Activated naive CD4-positive, alpha-beta T cell treated with anti-CD3 and anti-CD28 coated beads, Interleukin-2, amount 50 U/mL, for 16 hours (primary cell): ENCODE results near the gene WDFY2.

Experiments used
- DNase-seq: peaks from one replicate; pipeline ENCODE4 v3.0.0-alpha.2; 2020

Gene WDFY2

DNA sequence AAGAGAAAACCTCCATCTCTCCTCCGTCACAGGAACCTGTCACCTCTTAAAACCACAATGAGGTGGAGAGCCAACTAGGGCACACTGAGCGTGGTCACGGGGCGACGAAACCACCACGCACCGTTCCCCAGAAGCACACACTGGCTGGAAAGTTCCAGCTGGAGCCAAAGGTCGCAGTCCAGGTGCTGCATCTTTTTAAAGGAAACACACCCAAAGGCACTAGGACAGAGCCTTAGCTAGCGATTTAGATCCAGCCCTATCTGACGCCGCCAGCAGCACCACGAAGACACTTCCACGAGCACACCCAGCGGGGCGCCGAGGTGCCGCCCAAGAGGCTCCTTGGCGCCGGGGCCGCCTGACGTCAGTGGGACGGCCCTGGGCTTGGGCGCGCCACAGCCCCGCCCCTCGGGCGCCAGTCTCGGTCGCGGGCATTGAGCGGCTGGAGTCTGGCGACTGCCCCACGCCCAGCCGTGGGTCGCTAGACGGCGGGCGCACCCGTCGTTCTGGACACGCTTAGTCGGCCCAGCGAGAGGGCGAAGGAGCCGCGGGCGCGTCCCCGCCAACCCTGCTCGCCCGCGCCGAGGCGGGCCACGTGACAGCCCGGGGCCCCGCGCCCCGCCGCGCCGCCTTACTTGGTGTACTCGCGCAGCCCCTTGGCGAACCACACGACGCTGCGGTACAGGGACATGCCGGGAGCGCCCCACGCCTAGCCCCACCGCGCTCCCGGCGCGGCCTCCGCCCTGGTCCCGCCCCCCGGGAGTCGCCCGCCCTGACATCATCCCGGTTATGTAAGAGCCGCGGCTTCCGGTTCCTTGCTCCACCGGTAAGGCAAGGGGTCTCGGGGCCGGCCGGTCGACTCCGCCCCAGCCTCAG, 219.4 kb downstream of the WDFY2 start, which contains the start of gene DHRS12:
Gene DHRS12, minus strand, starts transcription at position 742 of the 873 bp plus-strand sequence. CDS start 4,504 bp downstream, outside the sequence.
- DNase-seq: peak; percentile 85

DNA sequence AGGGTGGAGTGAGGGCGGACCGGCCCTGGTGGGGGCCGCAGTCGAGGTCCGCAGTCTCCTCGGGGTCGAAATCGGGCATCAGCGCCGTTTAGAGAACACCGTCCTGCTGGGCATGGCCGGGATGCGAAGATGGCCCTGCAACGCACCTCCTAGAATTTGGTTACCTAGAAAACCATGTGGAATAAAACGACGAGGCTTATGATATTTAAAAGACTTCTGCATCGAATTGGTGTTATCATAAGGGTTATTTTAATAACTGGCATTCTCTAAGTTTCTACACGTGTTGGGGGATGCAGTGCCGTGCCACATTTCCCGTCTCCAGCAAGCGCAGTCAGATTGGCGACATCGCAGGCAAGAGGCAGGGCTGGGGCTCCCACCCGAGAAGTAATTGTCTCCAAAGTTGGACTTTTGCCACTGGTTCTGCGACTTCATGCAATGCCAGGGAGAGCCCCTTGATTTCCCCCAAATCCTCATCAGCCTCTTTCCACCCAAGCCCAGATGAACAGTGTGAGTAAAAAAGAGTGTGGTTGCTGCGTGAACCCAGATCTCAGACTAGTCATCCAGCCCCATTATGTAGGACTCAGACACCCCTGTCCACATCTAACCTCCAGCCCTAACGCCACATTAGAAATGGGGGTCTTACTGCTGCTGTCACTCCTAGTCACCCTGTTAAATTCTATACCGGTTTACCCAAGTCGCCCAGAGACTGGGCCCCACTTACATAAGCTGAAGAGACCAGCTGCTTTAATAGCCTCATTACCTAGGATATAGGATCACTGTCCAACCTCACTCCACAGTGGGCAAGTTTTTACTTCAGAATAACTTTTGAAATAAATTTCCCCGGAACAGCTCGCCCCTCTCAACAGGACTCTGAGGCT, 220.3 kb downstream of the WDFY2 start:
- DNase-seq: peak; percentile 51

- no peak for DNase-seq
Measured at GRCh38 chr13:51805313-51805712, 221.1 kb downstream of the WDFY2 start.

DNA sequence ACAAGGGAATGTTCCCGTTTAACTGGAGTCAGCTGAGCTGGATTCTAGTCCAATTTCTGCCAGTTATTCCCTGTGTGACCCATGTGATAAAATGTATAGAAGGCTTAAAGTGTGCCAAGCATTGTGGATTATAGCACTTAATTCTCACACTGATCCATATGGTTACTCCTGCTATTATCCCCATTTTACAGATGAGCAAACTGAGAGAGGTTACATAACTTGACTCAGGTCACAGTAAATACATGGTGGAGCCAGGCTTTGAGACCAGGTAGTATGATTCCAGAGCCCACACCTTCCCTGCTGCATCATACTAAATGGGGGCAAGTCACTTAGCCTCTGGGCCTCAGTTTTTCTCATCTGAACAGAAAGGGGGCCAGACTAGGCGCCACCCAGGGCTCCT, 221.7 kb downstream of the WDFY2 start:
- no peak for DNase-seq

DNA sequence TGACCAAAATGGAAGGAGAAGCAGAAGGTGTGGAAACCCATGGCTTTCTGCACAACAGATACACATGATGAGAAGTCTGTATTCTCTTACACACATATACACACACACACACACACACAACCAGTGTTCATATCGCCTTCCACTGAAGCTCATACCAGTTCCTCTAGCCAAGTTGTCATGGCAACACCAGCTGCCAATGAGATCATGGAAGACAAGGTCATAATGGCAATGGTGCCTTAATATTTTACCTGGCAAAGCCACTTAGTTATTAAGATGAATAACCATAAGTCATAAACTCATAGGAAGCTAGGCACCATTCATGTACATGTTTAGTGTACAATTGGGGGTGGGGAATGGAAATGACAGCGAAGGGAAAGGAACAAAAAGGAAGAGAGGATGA, 222.3 kb downstream of the WDFY2 start:
- DNase-seq: no peak

DNA sequence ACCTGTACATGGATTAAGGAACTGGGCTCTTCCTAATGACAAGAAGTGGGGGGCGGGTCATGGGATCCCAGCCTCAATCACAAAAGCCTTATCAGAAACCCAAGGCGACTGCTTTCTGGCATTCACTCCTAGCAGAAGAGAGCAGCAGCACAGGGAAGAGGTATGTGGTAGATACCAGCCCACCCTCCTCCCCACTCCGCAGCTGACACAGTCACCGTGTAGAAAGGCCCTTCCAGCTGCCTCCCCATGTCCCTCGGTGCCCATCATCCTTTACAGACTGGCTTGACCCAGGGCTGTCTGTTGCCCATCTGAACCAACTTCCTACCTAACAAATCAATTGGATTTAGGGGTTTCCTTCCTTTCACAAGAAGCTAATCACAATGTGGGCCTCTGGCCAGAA, 222.8 kb downstream of the WDFY2 start:
- DNase-seq: no peak

DNA sequence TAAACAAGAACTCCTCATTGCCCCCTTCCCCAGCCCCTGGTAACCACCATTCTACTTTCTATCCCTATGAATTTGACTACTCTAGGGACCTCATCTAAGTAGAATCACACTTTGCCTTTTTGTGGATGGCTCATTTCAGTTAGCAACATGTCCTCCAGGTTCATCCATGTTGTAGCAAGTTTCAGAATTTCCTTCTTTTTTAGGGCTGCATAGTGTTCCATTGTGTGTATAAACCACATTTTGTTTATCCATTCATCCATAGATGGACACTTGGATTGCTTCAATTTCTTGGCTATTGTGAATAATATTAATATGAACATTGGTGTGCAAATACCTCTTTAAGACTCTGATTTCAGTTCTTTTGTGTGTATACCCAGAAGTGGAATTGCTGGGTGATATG, 224.5 kb downstream of the WDFY2 start:
- no peak for DNase-seq

DNA sequence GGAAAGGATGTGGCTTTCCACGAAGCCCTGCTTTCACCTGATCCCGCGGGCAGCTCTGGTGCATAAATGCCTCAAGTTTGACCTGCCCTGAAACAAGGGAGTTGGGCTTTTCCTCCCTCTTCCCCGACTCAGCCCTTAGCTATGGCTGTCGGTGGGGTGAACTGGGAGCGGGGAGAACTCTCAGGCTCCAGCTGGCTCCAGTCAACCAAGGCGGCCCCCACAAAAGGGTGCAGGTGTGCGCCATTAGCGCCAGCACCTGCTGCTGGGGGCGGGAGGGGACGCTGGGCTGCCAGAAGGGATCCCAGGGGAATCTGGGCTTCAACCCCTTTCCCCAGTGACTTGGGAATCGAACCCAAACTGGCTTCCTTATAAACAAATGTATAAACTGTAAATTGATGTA, 226.8 kb downstream of the WDFY2 start:
- DNase-seq: no peak

DNA sequence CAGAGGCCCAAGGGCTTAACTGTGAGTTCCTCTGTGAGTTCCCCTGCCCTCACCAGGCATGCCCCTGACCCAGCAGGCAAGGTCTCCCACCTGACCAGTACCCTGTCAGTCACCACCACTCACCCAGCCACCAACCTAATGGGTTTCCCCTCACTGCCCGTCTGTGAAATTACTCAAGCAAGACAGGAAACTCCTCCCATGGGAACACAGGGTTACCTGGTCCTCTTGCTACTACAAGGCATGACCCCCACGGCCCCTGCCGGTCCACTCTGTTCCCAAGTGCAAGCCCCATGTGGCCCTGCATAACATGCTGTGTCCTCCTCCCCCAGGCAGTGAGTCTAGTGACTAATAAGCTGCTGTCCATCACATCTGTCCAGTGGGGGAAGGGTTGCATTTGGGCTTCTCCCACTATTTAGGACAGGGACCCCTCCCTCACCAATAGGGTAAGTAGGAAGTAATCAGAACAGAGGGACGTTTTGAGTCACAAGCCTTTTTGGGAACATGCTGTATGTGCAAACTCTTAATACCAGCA, 227.7 kb downstream of the WDFY2 start:
- DNase-seq: no peak

DNA sequence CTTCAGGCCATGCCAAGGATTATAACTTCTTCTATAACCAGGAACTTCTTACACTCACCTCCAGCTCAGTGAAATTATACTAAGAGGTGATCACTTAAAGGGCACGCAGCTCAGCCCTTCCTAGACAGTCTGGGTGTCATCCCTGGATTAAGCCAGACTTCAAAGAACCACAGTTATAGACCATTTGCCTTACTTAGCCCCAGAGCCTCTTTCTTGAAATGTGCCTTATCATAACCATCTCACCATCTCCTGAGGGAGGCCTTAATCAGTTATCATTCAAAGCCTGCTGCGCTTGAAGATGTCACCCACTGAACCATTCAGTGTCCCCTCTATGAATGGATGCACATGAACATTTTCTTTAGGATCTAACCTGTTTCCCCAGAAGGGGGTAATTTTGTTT, 229.8 kb downstream of the WDFY2 start:
- DNase-seq: no peak

- peak; percentile 70 for DNase-seq
Measured at GRCh38 chr13:51814825-51815650, 230.8 kb downstream of the WDFY2 start.

DNA sequence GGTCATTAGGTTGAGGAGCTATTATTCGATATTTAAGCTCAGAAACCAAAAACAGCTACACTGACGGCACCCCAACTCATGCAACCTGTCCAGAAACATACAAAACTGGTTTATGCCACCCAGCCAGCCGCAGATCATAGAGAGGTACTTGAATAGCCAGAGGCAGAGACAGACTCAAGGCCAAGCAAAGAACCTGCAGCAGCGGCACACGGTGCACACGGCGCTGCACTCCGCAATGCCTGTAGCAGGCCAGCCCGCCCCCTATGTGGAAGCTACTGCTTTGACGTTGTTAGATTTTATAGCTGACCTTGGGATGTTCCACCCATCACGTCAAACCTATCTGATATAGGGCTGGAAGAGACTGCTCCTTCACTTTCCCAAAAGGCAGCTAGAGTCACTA, 231.6 kb downstream of the WDFY2 start:
- DNase-seq: no peak

DNA sequence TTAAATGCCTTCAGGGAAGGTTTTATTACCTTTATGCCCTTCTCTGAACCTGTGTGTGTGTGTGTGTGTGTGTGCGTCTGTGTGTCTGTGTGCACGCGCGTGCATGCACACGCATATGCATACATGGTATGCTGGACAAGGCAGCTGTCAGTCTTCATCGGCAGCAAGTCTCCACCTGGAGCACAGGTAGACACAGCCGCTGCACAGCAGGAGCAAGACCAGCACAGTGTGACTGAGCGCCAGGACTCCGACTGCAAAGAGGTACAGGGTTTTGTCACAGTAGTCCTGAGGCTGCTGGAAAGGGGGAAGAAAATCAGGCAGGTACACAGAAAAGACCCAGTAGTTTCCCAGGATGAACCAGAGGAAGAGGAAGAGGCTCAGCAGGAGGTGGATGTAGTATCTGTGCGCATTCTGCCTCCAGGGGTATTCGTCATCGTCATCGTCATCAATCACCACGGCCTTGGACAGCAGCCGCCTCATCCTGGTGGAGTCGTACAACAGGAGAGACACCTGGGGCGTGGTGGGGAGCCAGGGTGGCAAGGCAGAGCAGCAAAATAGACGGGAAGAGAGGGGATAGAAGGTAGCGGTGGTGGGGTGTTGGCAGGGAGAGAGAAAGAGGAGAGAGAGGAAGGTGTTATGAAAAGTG, 232.5 kb downstream of the WDFY2 start:
- DNase-seq: no peak
